Stimulated activated CD8-positive, alpha-beta memory T cell treated with anti-CD3 and anti-CD28 coated beads, Interleukin-15, amount 100 ng/mL, for 1 hour (primary cell): ENCODE results near the gene SLC9C2.
"Not testable (repeated sequence)": the region's sequence is repeated elsewhere in the genome, so short reads cannot be mapped to it uniquely, and the experiment has no call there.

ENCODE experiments used
- DNase-seq: peaks from one replicate; pipeline ENCODE4 v3.0.0-alpha.2; 2020; ENCODE audit warnings: low read depth

The SLC9C2 gene

DNA sequence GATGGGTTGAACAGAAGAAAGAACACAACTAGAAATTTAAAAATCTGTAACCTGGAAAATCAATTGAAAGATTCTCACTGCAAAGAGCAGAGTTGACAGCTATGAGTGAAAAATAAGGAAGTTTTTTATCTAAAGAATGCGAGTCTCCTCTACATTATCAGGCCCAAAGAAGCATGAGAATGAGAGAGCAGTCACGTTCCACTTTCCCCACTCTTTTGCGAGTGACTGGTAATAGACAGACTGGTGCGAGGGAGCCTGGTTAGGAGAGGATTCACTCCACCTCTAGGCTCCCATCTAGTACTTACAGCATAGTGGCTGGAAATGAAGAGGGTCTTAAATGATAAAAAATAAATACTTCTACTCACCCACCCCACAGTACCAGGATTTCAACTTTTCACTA lies 73.8 kb downstream of the SLC9C2 start:
- DNase-seq, result no peak

DNA sequence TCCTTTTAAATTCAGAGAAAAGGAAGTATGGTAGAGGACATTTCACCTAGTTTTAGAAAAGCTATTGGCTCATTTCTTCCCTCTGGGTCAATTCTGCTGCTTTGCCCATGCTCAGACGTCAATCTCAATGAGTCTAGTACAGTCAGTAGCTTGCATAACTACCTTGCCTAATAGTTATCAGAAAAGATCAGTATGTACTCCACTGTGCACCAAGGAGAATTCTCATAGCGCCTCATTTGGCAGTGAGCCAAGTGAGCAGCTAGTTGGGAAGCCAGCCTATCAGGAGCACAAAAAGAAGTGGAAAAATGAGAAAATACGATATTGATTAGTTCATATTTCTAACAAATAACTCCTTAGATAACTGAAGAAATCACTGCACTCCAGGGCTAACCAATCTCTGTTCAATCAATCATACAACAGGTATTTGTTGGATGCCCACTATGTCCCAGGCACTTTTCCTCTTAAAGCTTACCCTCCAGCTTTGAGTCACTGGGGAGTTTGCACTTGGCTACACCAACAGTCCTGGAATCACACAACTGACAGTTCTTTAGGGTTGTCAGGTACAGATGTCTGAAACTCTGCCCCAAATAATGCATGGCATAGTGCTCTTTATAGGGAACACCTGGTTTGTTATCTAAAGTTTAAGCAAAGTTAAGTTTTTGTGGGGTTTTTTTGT lies 75.6 kb downstream of the SLC9C2 start:
- no peak for DNase-seq

GRCh38 chr1:173525926-173526325 lies 76.9 kb downstream of the SLC9C2 start:
- no peak for DNase-seq

GRCh38 chr1:173523329-173523728 lies 79.5 kb downstream of the SLC9C2 start:
- no peak for DNase-seq

DNA sequence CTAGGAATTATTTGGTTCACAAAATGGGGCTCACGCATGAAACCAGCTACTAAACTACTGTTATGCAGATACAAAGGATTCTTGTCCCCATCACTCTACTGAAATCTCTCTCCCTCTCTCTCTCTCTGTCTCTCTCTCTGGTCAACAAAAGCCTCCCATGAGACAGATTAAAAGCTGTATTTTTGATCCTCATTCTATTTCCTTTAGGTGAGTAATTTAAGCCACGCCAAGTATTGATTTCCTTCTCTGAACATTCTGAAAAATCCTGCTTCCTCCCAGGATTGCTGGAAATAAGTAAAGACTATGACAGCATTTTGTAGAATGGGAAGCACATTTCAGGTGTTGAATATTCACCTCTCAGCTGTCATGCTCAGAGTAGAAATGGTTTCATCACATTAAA lies 82.1 kb downstream of the SLC9C2 start:
- DNase-seq, result no peak

DNA sequence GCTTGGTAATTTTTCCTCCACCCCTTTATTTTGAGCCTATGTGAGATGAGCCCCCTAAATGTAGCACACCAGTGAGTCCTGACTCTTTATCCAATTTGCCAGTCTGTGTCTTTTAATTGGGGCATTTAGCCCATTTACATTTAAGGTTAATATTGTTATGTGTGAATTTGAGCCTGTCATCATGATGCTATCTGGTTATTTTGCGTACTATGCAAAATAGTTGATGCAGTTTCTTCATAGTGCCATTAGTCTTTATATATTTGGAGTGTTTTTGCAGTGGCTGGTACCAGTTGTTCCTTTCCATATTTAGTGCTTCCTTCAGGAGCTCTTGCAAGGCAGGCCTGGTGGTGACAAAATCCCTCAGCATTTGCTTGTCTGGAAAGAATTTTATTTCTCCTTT lies 88.4 kb downstream of the SLC9C2 start:
- not testable (repeated sequence) for DNase-seq

- DNase-seq, result no peak
Measured at GRCh38 chr1:173509797-173510196, 93.1 kb downstream of the SLC9C2 start.

DNA sequence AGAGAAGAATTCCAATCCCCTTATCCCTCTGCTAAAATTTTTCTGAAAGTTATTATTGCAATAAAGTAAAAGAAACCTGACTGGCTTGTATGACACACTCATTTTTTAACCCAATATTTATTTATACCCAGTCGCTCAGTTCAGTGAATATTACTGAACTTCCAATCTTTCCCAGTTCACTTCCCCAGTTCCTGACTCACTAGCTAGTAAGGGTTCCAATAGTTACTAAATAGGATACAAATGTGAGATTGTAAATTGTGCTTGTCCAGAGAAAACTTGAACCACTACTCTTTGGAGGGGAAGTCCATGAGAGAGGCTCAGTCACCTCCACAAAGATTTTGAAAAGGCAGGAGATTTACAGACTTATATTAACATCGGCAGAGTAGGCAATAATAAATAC lies 94.3 kb downstream of the SLC9C2 start:
- no peak for DNase-seq

GRCh38 chr1:173507847-173508209 lies 95.0 kb downstream of the SLC9C2 start:
- no peak for DNase-seq

DNA sequence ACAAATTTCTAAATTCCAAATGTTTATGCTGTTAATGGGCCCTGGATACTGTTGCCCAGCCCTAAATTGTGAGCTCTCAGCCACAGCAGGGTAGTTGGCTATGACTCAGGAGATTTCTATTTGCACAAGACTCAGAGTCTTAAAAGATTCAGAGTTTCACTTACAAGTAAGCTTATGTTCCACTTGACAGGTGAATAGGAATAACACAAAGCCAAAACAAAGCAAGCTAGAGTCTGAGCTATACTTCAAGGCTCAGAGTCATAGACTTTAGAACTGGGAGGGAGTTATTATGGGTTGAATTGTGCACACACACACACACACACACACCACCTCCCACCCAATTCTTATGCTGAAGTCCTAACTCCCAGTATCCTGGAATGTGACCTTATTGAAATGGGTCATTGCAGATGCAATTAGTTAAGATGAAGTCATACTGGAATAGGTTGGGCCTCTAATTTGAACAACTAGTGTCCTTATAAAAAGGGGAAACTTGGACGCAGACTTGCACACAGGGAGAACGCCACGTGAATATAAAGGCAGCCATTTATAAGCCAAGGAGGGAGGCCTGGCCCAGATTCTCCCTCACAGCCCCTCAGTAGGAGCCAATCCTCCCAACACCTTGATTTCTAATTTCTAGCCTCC lies 95.5 kb downstream of the SLC9C2 start:
- no peak for DNase-seq

DNA sequence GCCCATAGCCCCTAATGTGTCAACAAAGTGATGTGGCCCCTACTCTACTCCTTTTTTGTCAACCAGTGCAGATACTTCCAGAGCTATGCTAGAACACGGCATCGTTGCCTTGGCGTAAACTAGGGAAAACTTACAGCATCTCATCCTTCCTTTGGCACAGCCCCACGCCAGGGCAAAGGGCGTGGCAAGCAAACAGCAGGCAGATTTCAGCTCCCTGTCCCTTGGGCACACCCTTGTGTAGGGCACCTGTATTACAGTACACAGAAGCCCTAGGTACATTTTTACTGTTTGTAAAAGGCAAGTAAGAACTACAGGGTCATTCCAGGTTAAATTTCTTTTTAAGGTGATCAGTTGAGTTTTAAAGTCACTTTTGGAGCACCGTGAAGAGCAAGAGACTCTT lies 96.4 kb downstream of the SLC9C2 start:
- DNase-seq, result no peak

DNA sequence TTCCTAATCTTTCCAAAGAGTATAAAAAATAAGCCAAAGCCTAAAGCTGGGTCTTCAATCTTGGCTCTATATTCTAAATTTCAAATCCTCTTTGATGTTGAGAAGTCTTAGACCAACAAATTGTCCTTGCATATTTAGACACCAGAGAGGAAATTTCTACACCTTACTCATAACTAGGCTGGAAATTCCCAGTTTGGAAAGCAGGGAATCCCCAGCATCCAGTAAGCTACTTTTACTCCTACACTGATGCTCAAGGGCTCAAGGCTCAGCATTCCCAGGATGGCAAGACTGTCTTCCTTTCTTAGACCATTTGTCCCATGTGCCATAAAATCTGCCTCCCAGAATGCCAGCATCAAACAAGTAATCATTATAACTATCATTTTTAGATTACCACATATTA lies 97.5 kb downstream of the SLC9C2 start:
- DNase-seq, result no peak

DNA sequence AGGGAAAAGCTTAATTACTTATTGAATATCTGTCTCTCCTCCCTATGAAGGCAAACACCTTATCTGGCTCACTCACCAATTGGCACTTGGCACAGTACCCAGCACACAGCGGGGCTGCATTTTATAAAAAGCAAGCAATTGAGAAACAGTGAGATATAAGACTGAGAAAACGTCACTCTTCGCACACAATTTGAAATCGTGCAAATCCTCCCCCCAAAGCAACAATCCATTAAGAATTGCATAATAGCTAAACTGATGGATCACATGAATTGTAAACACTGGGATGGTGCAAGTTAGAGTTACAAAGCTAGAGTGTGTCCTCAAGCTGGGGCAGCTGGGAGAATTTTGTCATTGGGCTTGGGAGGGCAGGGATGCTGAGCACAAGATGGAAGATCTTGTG lies 98.6 kb downstream of the SLC9C2 start:
- DNase-seq, result no peak

GRCh38 chr1:173503391-173503790 lies 99.5 kb downstream of the SLC9C2 start:
- DNase-seq, result no peak

DNA sequence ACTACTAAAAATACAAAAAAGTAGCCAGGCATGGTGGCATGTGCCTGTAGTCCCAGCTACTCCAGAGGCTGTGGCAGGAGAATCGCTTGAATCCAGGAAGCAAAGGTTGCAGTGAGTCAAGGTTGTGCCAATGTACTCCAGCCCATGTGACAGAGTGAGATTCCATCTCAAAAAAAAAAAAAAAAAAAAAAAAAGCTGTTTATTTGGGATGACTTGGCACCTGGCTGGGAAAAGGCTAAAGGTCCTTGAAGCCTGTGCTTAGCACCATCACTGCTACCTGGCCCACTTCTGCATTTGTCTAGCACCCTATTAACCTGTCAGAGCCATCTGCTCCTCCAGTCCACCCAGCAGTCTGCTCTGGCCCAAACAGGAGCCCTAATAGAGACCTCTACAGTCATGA lies 100.8 kb downstream of the SLC9C2 start:
- no peak for DNase-seq

- no peak for DNase-seq
Measured at GRCh38 chr1:173499729-173500128, 103.1 kb downstream of the SLC9C2 start.

GRCh38 chr1:173496757-173497320 lies 106.0 kb downstream of the SLC9C2 start:
- DNase-seq, result no peak

DNA sequence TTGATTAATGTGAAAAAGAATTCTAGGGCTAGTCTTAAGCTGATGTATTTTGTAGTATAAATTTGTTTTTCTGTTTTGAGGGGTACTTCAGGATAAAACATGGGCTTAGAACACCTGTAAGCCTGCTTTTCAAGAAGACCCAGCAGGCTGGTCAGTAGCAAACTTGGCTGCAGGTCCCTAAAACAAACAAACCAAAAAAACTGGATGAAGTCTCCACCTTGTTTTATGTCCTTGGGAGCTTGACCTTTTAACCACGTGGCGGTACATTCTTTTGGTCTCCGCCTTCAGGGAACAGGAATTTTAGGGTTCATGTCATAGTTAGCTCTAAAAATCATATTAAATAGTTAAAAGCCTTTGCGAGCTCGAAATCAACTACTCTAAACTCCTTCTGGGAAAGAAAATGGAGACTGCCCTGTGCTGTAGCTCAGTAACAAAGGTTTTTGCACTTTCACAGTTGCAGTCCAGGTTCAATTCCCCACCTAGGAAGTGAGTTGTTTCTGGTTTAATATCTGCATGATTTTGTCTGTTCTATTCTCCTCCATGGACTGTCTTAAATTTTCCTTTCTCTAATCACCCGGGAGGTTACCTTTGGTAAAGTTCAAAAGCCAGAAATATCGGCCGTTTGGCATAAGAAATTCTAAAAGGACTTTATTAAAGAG lies 107.1 kb downstream of the SLC9C2 start:
- no peak for DNase-seq

DNA sequence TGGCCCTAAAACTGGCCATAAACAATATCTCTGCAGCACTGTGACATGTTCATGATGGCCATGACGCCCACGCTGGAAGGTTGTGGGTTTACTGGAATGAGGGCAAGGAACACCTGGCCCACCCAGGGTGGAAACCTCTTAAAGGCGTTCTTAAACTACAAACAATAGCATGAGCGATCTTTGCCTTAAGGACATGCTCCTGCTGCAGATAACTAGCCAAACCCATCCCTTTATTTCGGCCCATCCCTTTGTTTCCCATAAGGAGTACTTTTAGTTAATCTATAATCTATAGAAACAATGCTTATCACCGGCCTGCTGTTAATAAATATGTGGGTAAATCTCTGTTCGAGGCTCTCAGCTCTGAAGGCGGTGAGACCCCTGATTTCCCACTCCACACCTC lies 109.7 kb downstream of the SLC9C2 start:
- not testable (repeated sequence) for DNase-seq

GRCh38 chr1:173491508-173491907 lies 111.4 kb downstream of the SLC9C2 start:
- no peak for DNase-seq

DNA sequence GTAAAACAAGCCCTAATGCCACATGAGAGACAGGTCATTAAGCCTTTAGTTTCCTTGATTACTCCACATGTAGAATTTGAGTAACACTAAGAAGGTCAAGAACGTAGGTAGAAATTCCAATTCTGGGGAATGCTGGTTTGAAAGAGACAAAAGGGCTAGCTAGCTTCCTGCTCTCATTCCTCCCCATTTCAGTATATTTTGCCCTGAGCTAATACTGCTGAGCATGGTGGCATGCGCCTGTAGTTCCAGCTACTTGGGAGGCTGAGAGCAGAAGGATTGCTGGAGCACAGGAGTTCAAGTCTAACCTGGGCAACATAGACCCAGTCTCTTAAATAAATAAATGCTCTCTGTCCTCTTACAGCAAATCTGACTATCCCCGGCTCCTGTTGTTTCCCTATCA lies 112.9 kb downstream of the SLC9C2 start:
- no peak for DNase-seq

- no peak for DNase-seq
Measured at GRCh38 chr1:173489149-173489600, 113.7 kb downstream of the SLC9C2 start.

- DNase-seq, result no peak
Measured at GRCh38 chr1:173488001-173488400, 114.9 kb downstream of the SLC9C2 start.
